22Rv1 (cell line): Measurements from ENCODE around the gene ANKRD63.
A peak's percentile ranks its signal among the peaks of the same experiment; 100 is the strongest.

ENCODE experiments used
- ZFX ChIP-seq: fragments of 450-650 bp; IDR thresholded peaks from 2 replicates; pipeline ENCODE4 v1.6.1; 2017; ENCODE audit warnings: antibody characterized with exemption, borderline replicate concordance
- TF ChIP-seq, protein P1 (sequence below): fragments of 450-650 bp; IDR thresholded peaks from 2 replicates; pipeline ENCODE4 v1.5.1; 2017; ENCODE audit warnings: mild to moderate bottlenecking

DNA sequence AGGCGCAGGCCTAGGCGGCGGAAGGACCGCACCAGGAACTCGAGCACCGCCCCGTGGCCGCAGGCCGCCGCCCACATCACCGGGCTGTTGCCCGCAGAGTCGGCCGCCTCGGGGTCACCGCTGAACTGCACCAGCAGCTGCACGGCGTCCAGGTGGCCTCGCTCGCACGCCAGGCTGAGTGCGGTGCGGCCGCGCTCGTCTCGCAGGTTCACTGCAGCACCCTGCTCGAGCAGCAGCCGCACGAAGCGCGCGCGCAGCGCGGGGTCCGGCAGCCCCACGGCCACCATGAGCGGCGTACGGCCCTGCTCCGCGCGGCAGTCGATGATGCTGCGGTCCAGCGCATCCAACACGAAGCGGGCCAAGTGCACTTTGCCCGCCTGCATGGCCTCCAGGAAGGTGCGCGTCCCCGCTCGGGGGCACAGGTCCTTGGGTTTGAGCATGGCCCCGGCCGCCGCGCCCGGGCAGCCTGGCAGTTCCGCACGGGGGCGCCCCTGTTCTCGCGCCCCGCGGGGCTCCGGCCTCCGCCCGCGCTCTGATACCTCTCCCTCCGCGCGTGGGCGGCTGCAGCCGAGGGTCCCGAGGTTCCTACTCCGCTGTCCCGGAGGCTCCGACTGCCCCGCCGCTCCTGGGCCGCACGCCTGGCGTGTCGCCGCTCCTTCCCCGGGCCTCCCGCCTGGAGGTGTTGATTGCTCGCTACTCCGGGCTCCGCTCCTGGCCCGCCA, 556 bp downstream of the ANKRD63 start:
- TF ChIP-seq, protein P1, sequence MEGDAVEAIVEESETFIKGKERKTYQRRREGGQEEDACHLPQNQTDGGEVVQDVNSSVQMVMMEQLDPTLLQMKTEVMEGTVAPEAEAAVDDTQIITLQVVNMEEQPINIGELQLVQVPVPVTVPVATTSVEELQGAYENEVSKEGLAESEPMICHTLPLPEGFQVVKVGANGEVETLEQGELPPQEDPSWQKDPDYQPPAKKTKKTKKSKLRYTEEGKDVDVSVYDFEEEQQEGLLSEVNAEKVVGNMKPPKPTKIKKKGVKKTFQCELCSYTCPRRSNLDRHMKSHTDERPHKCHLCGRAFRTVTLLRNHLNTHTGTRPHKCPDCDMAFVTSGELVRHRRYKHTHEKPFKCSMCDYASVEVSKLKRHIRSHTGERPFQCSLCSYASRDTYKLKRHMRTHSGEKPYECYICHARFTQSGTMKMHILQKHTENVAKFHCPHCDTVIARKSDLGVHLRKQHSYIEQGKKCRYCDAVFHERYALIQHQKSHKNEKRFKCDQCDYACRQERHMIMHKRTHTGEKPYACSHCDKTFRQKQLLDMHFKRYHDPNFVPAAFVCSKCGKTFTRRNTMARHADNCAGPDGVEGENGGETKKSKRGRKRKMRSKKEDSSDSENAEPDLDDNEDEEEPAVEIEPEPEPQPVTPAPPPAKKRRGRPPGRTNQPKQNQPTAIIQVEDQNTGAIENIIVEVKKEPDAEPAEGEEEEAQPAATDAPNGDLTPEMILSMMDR: peak; percentile 78
- TF ChIP-seq ZFX: no peak
